ENCODE results near the gene MAP3K14. TPM values are rescaled to one million over a fixed set of nuclear protein-coding genes. Genes with fewer than 3 reads are reported as not detected.

The MAP3K14 gene
- 45.6 and 49.5 TPM in 2 replicates for total RNA-seq

DNA sequence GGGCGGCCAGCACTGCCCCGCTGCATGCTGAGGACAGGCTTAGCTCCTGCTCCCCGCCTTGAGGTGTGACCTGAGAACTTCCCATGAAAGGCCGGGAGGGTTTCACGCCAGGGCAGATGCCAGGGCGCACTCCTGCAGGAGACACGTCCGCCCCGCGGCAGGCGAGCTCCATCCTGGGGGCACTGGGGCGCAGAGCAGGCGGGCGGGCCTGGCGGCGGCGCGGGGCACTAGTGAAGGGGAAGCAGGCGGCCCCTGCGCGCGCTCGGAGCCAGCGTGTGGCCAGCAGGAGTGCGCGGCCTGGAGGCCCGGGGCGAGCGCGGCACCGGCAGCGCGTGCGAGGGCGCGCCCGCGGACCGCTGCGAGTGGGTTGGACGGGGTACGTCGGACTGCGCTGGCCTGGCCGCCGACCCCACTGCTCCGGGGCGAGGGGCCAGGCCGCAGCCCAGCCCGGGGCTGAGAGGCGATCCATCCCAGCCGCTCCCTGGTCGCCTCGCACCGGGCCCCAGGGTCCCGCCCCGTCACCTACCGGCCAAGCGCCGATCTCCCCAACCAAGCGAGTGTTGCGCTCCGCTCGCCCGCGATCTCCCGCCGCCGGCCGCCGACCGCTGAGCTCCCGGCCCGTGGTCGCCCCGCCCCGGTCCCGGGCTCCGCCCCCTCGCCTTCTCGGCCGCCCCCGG is at the start of gene MAP3K14:
Gene MAP3K14, minus strand, starts transcription at position 587 of the 677 bp plus-strand sequence. CDS start 26,275 bp downstream, outside the sequence.
- H3K27me3 Mint-ChIP-seq (ENCODE audit: low read depth) = peaks cover 1% of the 10 kb centered on the region
- H3K9me3 Mint-ChIP-seq = no peaks in the 10 kb centered on the region
- intact Hi-C loops (cut with micrococcal nuclease) = loop anchor here (2.0 to 10.0 kb wide), 2 partner anchors 36 to 878 kb away; partner anchors contain the start of gene KANSL1
- H3K36me3 Mint-ChIP-seq (ENCODE audit: low read depth) = peaks cover 44% of the 10 kb centered on the region
- H3K4me1 Mint-ChIP-seq (ENCODE audit: low read depth) = peaks cover 66% of the 10 kb centered on the region
- H3K4me3 Mint-ChIP-seq (ENCODE audit: low read depth) = peak within 1 kb of the TSS; percentile 99
- peak within 1 kb of the TSS; percentile 99 for H3K27ac Mint-ChIP-seq
- peak; percentile 58 for DNase-seq (ENCODE audit: low spot score)

DNA sequence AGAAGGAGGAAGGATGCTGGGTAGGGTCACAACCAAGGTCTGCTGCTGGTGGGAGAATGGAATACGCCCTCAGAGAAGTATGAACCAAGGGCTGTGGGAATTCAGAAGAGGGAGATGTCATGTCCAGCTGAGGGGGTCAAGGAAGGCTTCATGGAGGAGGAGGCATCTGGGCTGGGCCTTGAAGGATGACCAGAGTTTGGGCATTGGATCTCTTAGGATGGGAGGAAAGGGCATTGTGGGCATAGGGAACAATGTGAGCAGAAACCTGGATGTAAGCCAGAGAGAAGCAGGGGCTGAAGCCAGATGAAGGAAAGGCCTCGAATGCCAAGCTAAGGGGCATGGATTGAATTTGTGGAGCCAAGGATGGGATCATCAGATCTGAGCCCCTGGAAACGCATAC is 49.2 kb upstream of the MAP3K14 start:
- H3K27ac Mint-ChIP-seq = no peak overlapping the region
- H3K36me3 Mint-ChIP-seq (ENCODE audit: low read depth) = no peaks in the 10 kb centered on the region
- no peak for DNase-seq (ENCODE audit: low spot score)
- H3K27me3 Mint-ChIP-seq (ENCODE audit: low read depth) = peaks cover 26% of the 10 kb centered on the region
- H3K4me3 Mint-ChIP-seq (ENCODE audit: low read depth) = no peak overlapping the region
- peaks cover 6% of the 10 kb centered on the region for H3K9me3 Mint-ChIP-seq
- H3K4me1 Mint-ChIP-seq (ENCODE audit: low read depth) = peaks cover 5% of the 10 kb centered on the region
- intact Hi-C loops (cut with micrococcal nuclease) = no loop called here

DNA sequence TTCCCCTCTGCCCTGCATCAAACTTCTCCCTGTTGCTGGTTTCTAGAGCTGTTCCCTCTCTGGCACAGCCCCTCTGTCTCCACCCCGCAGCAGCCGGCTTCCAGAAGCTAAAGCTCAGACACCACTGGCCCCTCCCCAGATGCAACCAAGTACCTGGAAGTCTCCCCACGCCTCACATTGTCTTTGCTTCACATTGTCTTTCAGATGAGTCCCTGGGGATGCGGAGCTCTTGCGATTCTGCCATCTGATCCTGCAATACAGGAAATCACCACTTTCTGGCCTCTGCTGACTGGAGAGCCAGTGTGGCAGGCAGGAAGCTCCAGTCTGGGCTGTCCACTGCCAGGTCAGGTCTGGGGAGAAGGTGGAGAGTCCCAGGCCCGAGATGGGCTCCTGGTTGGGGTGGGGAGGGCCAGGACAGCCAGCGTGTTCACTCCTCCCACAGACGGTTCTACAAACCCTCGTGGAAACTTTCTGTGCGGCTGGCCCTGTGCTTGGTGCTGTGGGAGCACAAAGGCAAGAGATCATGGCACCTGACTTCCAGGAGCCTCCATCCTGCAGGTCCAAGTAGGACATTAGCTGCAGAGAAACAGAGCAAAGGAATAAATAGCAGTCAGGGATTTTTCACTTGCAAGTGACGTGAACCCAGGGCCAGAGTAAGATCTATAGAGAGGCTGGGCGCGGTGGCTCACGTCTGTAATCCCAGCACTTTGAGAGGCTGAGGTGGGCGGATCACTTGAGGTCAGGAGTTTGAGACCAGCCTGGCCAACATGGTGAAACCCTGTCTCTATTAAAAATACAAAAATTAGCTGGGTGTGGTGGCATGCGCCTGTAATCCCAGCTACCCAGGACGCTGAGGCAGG is 47.9 kb upstream of the MAP3K14 start:
- Mint-ChIP-seq H3K4me1 (ENCODE audit: low read depth) (no peaks in the 10 kb centered on the region), H3K4me3 (ENCODE audit: low read depth) (no peak overlapping the region), H3K9me3 (peaks cover 6% of the 10 kb centered on the region), H3K27ac (no peak overlapping the region), H3K27me3 (ENCODE audit: low read depth) (peaks cover 26% of the 10 kb centered on the region), H3K36me3 (ENCODE audit: low read depth) (no peaks in the 10 kb centered on the region)
- no peak for DNase-seq (ENCODE audit: low spot score)
- intact Hi-C loops (cut with micrococcal nuclease) = no loop called here

DNA sequence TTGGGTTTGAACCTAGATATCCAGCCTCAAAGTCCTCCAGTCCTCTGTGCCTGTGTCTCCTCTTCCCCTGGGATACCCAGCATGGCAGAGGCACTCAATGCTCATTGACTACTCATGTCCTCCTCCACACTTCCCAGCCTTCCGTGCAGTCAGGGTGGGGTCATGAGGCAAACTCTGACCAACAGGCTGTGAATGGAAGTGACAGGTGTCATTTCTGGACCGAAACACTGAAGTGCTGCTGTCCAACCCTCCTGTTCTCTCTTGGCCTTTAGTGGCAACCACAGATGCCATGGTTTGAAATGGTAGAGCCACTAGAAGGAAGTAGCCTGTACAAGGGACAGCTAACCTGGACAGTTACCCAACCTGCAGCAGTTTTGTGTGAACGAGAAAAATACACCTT is 46.7 kb upstream of the MAP3K14 start:
- no peaks in the 10 kb centered on the region for H3K4me1 Mint-ChIP-seq (ENCODE audit: low read depth)
- peaks cover 6% of the 10 kb centered on the region for H3K9me3 Mint-ChIP-seq
- no peaks in the 10 kb centered on the region for H3K36me3 Mint-ChIP-seq (ENCODE audit: low read depth)
- H3K4me3 Mint-ChIP-seq (ENCODE audit: low read depth) = no peak overlapping the region
- intact Hi-C loops (cut with micrococcal nuclease) = no loop called here
- no peak for DNase-seq (ENCODE audit: low spot score)
- H3K27me3 Mint-ChIP-seq (ENCODE audit: low read depth) = peaks cover 21% of the 10 kb centered on the region
- no peak overlapping the region for H3K27ac Mint-ChIP-seq

DNA sequence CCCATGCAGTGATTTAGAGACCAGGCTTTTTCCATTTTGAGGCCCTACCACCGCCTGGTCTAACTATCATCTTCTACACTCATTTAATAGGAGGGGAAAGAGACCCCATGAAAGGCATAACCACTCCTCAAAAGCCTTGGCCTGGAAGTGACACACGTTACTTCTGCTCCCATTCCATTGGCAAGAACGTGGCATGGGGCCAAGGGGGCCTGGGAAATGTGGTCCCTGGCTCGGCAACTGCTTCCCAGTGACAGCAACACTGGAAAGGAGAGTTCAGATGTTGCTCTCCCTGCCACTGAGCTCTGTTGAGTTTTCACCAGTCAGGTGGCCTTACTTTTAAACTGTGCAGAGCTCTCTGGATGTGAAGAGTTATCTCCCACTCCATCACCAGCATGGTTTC is 45.2 kb upstream of the MAP3K14 start:
- Mint-ChIP-seq H3K9me3 (peaks cover 6% of the 10 kb centered on the region), H3K27ac (no peak overlapping the region), H3K27me3 (ENCODE audit: low read depth) (peaks cover 20% of the 10 kb centered on the region), H3K4me3 (ENCODE audit: low read depth) (no peak overlapping the region), H3K36me3 (ENCODE audit: low read depth) (no peaks in the 10 kb centered on the region), H3K4me1 (ENCODE audit: low read depth) (peaks cover 3% of the 10 kb centered on the region)
- DNase-seq (ENCODE audit: low spot score) = no peak
- intact Hi-C loops (cut with micrococcal nuclease) = no loop called here

DNA sequence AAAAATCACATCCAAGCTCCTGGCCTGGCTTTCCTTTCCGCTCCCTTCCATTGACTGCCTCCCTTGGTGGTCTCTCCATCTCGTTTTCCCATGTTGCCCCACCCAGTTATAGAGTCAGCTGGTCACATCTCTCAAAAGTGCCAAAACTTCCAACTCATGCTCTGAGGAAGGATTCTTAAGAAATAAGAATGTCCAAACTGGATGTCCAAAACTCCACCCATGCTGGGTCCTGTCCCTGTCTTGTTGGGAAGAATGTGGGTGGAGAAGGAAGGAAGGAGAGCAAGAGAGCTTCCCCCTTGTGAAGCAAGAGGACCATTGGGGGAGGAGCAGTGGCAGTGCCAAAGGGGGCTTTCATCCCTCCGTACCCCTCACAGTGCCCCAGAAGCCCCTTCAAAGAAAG is 44.6 kb upstream of the MAP3K14 start:
- Mint-ChIP-seq H3K27me3 (ENCODE audit: low read depth) (peaks cover 16% of the 10 kb centered on the region), H3K27ac (no peak overlapping the region), H3K36me3 (ENCODE audit: low read depth) (no peaks in the 10 kb centered on the region), H3K9me3 (peaks cover 6% of the 10 kb centered on the region), H3K4me3 (ENCODE audit: low read depth) (no peak overlapping the region), H3K4me1 (ENCODE audit: low read depth) (peaks cover 3% of the 10 kb centered on the region)
- intact Hi-C loops (cut with micrococcal nuclease) = no loop called here
- DNase-seq (ENCODE audit: low spot score) = no peak

- H3K36me3 Mint-ChIP-seq (ENCODE audit: low read depth) = no peaks in the 10 kb centered on the region
- H3K27ac Mint-ChIP-seq = no peak overlapping the region
- intact Hi-C loops (cut with micrococcal nuclease) = no loop called here
- H3K9me3 Mint-ChIP-seq = peaks cover 4% of the 10 kb centered on the region
- H3K4me1 Mint-ChIP-seq (ENCODE audit: low read depth) = peaks cover 11% of the 10 kb centered on the region
- no peak for DNase-seq (ENCODE audit: low spot score)
- no peak overlapping the region for H3K4me3 Mint-ChIP-seq (ENCODE audit: low read depth)
- H3K27me3 Mint-ChIP-seq (ENCODE audit: low read depth) = peaks cover 16% of the 10 kb centered on the region
Measured at GRCh38 chr17:45357364-45357997, 40.7 kb upstream of the MAP3K14 start.

DNA sequence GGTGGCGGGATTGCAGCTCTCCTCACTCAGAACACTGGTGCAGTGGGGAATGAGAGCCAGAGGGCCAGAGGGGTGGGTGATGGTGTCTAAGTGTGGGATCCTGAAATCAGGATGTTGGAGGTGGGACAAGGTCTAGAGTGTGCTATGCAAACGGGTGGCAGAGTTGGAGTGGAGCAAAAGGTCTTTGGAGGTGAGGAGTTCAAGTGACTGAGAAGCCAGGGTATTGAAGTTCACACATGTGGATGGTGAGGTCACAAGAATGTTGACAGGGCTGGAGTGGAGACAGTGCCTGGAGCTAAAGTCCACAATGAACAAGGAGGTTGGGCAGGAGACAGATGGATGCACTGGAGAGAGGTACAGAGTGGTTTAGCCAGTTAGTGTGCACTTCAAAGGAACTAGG is 38.3 kb upstream of the MAP3K14 start:
- Mint-ChIP-seq H3K4me3 (ENCODE audit: low read depth) (no peak overlapping the region), H3K4me1 (ENCODE audit: low read depth) (peaks cover 19% of the 10 kb centered on the region), H3K9me3 (peaks cover 17% of the 10 kb centered on the region), H3K27me3 (ENCODE audit: low read depth) (peaks cover 18% of the 10 kb centered on the region), H3K27ac (no peak overlapping the region), H3K36me3 (ENCODE audit: low read depth) (no peaks in the 10 kb centered on the region)
- intact Hi-C loops (cut with micrococcal nuclease) = no loop called here
- no peak for DNase-seq (ENCODE audit: low spot score)

- H3K4me1 Mint-ChIP-seq (ENCODE audit: low read depth) = peaks cover 19% of the 10 kb centered on the region
- no peak for DNase-seq (ENCODE audit: low spot score)
- H3K36me3 Mint-ChIP-seq (ENCODE audit: low read depth) = no peaks in the 10 kb centered on the region
- peaks cover 22% of the 10 kb centered on the region for H3K27me3 Mint-ChIP-seq (ENCODE audit: low read depth)
- no peak overlapping the region for H3K4me3 Mint-ChIP-seq (ENCODE audit: low read depth)
- H3K9me3 Mint-ChIP-seq = peaks cover 17% of the 10 kb centered on the region
- peak overlapping the region; percentile 47 for H3K27ac Mint-ChIP-seq
- intact Hi-C loops (cut with micrococcal nuclease) = loop anchor here (2.0 kb wide), 1 partner anchor 36 kb away; the partner anchor contains the start of gene MAP3K14
Measured at GRCh38 chr17:45353043-45353442, 36.2 kb upstream of the MAP3K14 start.

DNA sequence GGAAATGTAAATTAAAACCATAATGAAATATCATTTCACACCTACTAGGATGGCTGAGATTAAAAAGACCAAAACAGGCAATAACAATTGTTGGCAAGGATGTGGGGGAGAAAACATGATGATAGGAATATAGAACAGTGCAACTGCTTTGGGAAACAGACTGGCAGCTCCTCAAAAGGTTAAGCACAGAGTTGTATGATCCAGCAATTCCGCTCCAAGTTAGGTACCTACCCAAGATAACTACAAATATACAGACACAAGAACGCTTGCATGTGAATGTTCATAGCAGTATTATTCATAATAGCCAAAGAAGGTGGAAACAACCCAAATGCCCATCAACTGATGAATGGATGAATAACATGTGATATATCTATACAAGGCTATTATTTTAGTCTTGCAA is 35.0 kb upstream of the MAP3K14 start:
- intact Hi-C loops (cut with micrococcal nuclease) = loop anchor here (2.0 kb wide), 1 partner anchor 35 kb away; the partner anchor contains the start of gene MAP3K14
- H3K27ac Mint-ChIP-seq = no peak overlapping the region

DNA sequence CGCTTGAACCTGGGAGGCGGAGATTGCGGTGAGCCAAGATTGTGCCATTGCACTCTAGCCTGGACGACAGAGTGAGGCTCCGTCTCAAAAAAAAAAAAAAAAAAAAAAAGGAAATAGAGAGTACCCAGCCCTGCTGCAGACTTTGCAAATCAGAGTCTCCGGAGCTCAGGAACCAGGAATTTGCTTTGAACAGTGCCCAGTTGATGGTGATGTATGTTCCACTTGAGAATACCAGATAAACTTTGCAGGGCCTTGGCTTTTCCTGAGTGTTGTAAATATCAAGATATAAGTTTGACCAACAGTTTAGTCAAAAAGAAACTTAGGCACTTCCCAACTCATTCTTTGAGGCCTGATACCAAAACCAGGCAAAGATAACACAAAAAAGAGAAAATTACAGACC is 30.6 kb upstream of the MAP3K14 start:
- H3K4me3 Mint-ChIP-seq (ENCODE audit: low read depth) = no peak overlapping the region
- peaks cover 12% of the 10 kb centered on the region for H3K9me3 Mint-ChIP-seq
- peaks cover 16% of the 10 kb centered on the region for H3K27me3 Mint-ChIP-seq (ENCODE audit: low read depth)
- no peak for DNase-seq (ENCODE audit: low spot score)
- H3K4me1 Mint-ChIP-seq (ENCODE audit: low read depth) = peaks cover 9% of the 10 kb centered on the region
- intact Hi-C loops (cut with micrococcal nuclease) = no loop called here
- no peak overlapping the region for H3K27ac Mint-ChIP-seq
- no peaks in the 10 kb centered on the region for H3K36me3 Mint-ChIP-seq (ENCODE audit: low read depth)

More for the DNA sequence above, 35.0 kb upstream of the MAP3K14 start:
- Mint-ChIP-seq H3K9me3 (peaks cover 17% of the 10 kb centered on the region), H3K4me3 (ENCODE audit: low read depth) (no peak overlapping the region), H3K36me3 (ENCODE audit: low read depth) (no peaks in the 10 kb centered on the region), H3K27me3 (ENCODE audit: low read depth) (peaks cover 22% of the 10 kb centered on the region), H3K4me1 (ENCODE audit: low read depth) (peaks cover 17% of the 10 kb centered on the region)
- DNase-seq (ENCODE audit: low spot score) = no peak

DNA sequence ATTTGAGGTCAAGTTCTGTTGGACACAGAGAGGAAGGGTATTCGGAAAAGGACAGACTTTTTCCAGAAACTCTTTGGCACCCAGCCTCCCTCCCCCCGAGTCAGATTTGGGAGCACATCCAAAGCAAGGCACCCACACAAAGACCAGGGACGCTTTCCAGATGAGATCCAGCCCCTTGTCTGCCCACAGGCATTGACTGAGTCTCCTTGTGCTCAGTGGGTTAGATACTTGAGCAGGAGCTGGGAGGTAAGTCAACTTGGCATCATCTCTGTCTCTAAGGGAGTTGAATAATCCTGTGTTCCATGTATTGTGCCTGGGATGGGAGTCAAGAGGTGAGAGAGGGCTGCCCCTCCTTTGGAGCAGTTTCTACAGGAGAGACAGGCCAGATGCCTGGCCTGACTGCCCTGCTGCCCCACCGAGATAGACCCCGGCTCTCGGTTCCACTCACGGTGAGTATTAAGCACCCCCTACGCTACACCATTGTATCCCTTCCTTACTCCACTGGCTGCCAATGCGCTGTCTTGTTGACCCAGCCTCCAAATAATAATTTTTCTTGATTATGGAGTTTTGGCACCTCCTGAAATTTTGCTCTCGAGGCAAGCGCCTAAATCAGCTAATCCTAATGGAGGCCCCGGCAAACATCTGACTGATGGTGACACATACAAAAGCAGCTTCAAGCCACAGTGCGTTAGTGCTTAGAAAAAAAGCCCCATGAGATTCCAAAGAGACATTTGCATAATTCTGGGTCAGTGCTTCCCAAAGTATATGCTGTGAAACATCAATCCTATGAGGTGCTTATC is 29.6 kb upstream of the MAP3K14 start:
- H3K9me3 Mint-ChIP-seq = peaks cover 5% of the 10 kb centered on the region
- DNase-seq (ENCODE audit: low spot score) = no peak
- H3K4me3 Mint-ChIP-seq (ENCODE audit: low read depth) = no peak overlapping the region
- peaks cover 2% of the 10 kb centered on the region for H3K4me1 Mint-ChIP-seq (ENCODE audit: low read depth)
- H3K36me3 Mint-ChIP-seq (ENCODE audit: low read depth) = no peaks in the 10 kb centered on the region
- H3K27me3 Mint-ChIP-seq (ENCODE audit: low read depth) = peaks cover 16% of the 10 kb centered on the region
- intact Hi-C loops (cut with micrococcal nuclease) = no loop called here
- H3K27ac Mint-ChIP-seq = no peak overlapping the region

Data from activated T-helper 2 cell treated with anti-CD3 and anti-CD28 coated beads, Interferon-gamma antibody, Interleukin-2, Interleukin-4, amounts not matched to agents 10 μg/mL and 5 μg/mL and 100 μg/mL, durations not matched to agents 14 hours and 24 hours and 36 hours (primary cell).